ENCODE results near the gene DET1.

- TF ChIP-seq NRF1 (IDR thresholded peaks at IDR 0.05; ENCODE audit: low read depth, low read length), result no peak
- TF ChIP-seq RAD21 (IDR thresholded peaks at IDR 0.05; ENCODE audit: low read length), result no peak
- TF ChIP-seq, protein P1, sequence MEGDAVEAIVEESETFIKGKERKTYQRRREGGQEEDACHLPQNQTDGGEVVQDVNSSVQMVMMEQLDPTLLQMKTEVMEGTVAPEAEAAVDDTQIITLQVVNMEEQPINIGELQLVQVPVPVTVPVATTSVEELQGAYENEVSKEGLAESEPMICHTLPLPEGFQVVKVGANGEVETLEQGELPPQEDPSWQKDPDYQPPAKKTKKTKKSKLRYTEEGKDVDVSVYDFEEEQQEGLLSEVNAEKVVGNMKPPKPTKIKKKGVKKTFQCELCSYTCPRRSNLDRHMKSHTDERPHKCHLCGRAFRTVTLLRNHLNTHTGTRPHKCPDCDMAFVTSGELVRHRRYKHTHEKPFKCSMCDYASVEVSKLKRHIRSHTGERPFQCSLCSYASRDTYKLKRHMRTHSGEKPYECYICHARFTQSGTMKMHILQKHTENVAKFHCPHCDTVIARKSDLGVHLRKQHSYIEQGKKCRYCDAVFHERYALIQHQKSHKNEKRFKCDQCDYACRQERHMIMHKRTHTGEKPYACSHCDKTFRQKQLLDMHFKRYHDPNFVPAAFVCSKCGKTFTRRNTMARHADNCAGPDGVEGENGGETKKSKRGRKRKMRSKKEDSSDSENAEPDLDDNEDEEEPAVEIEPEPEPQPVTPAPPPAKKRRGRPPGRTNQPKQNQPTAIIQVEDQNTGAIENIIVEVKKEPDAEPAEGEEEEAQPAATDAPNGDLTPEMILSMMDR (IDR thresholded peaks at IDR 0.05), result no peak
- TF ChIP-seq, protein P2, sequence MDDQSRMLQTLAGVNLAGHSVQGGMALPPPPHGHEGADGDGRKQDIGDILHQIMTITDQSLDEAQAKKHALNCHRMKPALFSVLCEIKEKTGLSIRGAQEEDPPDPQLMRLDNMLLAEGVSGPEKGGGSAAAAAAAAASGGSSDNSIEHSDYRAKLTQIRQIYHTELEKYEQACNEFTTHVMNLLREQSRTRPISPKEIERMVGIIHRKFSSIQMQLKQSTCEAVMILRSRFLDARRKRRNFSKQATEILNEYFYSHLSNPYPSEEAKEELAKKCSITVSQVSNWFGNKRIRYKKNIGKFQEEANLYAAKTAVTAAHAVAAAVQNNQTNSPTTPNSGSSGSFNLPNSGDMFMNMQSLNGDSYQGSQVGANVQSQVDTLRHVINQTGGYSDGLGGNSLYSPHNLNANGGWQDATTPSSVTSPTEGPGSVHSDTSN (IDR thresholded peaks at IDR 0.05), result no peak
- TF ChIP-seq MXI1 (IDR thresholded peaks at IDR 0.05; ENCODE audit: low read depth, low read length), result no peak
- no peak for TF ChIP-seq GABPA (IDR thresholded peaks at IDR 0.05; ENCODE audit: low read depth)
- TF ChIP-seq ZBTB33 (IDR thresholded peaks at IDR 0.05; ENCODE audit: borderline replicate concordance, low read depth), result no peak
Measured at GRCh38 chr15:88512601-88513000, 33.9 kb downstream of the DET1 start.
